LNCAP (cell line): Measurements from ENCODE around the gene RABGAP1L.

Experiments
- CTCF ChIP-seq: fragments of 450-650 bp; IDR thresholded peaks from 2 replicates; pipeline ENCODE4 v1.5.1; 2017; ENCODE audit warnings: mild to moderate bottlenecking

RABGAP1L gene

GRCh38 chr1:174407665-174408064, 248.3 kb downstream of the RABGAP1L start:
- TF ChIP-seq CTCF, result no peak

GRCh38 chr1:174408146-174408545, 248.8 kb downstream of the RABGAP1L start:
- TF ChIP-seq CTCF, result no peak

DNA sequence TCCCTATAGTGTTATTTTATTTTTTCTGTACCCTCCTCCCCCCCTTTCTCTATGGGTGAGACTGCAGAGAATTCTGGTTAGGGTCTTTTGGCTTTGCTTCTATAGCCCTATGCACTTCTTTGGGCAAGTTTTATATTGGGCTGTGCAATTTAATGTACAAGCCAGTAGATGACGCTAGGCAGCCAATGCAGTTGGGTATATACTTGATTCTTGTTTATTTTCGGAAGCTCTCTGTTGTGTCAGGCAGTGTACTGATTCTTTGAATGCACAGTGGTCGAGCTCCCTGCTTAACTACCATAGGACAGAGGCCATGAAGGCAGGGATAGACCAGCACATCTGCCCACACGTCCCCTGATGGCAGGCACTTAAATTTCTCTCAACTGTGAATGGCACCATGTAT, 254.3 kb downstream of the RABGAP1L start:
- TF ChIP-seq CTCF, result peak; percentile 69

DNA sequence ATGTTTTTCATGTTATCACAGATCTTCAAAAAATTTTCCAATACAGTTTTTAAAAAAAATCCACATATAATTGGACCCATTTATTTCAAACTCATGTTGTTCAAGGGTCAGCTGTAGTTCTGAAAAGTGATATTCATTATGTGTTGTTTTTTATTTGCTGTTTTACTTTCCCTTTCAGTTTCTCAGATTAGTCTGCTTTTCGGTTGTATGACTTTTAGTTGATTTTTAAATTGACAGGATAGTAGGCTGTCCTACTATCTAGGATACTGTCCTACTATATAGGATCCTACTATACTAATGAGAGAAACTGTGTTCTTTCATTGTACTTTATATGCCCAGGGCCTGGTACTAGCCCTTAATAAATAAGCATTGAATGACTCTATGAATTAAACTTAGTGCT, 254.9 kb downstream of the RABGAP1L start:
- TF ChIP-seq CTCF, result no peak

DNA sequence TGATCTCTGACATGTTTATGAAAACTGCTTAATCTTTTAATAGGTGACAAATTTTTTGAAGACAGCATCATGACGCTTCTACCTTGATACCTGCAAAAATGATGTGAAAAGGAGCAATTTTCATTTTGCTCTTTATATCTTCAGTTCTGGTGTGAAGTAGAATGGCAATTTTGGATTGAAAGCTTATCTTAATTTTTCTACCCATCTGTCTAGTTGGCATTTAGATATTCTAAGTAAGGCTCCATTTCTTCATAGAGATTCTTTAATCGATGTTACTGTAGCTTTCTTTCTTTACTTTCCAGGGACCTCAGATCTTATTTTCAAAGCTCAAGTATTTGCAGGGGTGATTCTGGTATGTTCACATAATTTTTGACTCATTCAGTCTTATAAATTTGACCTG, 256.2 kb downstream of the RABGAP1L start:
- no peak for TF ChIP-seq CTCF

DNA sequence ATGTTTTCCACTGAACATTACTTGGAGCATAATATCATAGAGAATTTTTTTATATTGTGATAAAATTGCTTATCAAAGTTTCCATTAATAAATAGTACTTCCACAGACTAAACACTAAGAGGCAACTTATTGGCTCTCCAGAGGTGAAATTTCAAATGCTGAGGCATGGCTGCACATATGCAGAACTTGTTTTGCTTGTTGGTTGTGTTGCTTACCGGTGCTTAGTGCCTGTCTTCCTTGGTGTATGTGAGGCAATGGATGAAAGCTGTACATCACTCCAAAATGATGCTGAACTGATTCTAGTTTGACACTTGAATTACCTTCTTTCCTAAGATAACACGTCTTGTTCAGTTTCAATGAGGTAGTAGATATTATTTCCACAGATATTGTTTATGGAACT, 258.6 kb downstream of the RABGAP1L start:
- no peak for TF ChIP-seq CTCF

- no peak for TF ChIP-seq CTCF
Observed at GRCh38 chr1:174425121-174425520, 265.8 kb downstream of the RABGAP1L start.

- no peak for TF ChIP-seq CTCF
Observed at GRCh38 chr1:174426153-174426552, 266.8 kb downstream of the RABGAP1L start.
